SU-DHL-6 (cell line): ENCODE measurements around the gene TMCC1.

Experiments used
- CTCF ChIP-seq: fragments of 200-600 bp; sonication (generic); IDR thresholded peaks from one replicate; pipeline ENCODE4 v1.5.1; 2017; ENCODE audit warnings: antibody characterized with exemption, mild to moderate bottlenecking, low read length, moderate library complexity; ENCODE audit not compliant: insufficient read depth, poor library complexity, severe bottlenecking
- EZH2phosphoT487 ChIP-seq: fragments of 200-600 bp; sonication (generic), shearing (Covaris generic); conservative IDR thresholded peaks from 2 replicates; pipeline ENCODE4 v1.6.1; 2018; ENCODE audit warnings: mild to moderate bottlenecking, antibody characterized with exemption, low read length, moderate library complexity, mixed read lengths

- TF ChIP-seq CTCF (no peak), EZH2phosphoT487 (no peak)
These were observed 290.6 kb downstream of the TMCC1 start for GRCh38 chr3:129602730-129603560.
